GM18858 (cell line): ENCODE results near the gene RYR2.
"Not testable (repeated sequence)": the region's sequence is repeated elsewhere in the genome, so short reads cannot be mapped to it uniquely, and the experiment has no call there.

Source experiments
- ATAC-seq: cut with Tn5 transposase; IDR thresholded peaks from one replicate; pipeline ENCODE4 v1.9.1; 2021; ENCODE audit not compliant: unreplicated experiment

The RYR2 gene

DNA sequence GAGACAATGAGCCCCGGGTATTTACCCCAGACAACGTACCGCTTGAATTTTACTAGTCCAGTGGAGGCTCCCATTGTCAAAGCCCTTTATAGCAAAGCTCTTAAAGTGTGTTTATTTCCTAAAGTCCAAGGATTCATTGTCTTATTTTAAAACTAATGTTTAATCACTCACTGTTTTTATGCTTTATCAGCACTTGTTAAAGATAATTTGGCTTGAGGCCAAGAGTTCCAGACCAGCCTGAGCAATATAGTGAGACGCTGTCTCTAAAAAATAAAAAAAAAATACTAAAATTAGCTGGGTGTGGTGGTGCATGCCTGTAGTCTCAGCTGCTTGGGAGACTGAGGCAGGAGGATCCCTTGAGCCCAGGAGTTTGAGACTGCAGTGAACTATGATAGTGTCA lies 202.8 kb downstream of the RYR2 start:
- no peak for ATAC-seq

DNA sequence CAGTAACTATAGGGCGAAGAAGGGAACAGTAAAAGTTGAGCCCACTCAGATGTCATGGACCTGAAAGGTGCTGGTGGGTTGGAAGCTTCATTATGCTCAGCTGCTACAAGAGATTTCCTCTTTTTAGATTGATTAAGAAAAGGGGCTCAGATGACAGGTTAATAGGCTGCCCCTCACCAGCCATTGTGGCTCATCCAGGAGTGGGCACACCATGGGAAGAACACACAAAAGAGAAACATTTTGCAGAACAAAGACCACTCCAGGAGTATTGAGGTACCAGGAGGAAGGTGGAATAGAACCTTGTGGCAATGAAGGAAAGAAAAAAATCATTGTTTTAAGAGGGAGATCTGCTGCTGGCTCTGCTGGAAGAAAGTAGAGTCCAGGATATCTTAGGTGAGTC lies 205.5 kb downstream of the RYR2 start:
- ATAC-seq: no peak

DNA sequence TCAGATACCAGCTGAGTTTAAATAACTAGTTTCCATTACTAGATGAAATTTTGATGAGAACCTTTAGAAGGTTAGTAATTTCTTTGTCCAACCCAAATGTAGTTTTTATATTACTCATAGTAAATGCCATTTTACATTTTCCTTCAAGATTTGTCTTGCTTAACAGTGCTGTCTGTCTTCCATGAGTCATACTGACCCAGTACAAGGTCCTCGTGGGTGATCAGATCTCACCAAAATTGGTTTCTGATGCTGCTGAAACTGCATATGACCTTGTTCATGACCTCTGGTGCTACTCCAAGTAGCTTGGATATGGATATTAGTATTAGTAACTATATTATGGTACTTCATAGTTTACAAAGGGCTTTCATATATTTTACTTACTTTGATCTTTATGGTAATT lies 207.1 kb downstream of the RYR2 start:
- ATAC-seq: no peak

DNA sequence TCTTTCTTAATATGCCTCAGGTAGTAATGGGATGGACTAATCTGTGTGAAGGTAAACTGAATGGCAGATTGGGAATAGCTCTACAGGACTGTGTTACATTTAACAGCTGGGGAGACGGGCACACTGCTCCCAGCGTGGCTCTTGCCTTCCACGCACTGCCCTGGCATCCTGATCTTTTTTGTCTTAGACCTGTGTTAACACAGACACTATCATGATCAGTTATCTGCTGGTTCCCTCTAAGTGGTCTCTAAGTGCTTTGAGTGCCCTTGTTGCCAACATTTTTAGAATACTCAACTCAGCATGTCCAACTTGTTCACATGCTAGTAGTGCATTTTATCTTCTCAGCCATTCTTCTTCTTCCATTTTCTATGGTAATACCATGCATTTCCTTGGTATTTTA lies 208.1 kb downstream of the RYR2 start:
- no peak for ATAC-seq

DNA sequence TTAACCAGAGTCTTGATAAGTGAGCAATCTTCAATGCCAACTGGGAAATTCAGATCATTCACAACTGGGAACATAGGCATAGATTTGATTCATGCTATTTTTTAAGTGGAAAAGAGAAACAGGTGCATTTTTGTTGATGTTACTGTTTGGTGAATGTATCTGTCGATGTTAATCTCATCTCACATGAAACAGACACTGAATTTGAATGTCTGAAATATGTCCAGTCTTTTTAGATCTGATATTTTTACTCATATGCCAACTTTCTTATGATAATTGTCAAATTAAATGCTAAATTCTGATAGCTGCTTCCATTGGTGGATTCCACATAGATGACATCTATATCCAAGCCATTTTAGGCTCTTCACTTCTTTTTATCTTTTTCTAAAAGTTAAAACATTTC lies 213.1 kb downstream of the RYR2 start:
- no peak for ATAC-seq

DNA sequence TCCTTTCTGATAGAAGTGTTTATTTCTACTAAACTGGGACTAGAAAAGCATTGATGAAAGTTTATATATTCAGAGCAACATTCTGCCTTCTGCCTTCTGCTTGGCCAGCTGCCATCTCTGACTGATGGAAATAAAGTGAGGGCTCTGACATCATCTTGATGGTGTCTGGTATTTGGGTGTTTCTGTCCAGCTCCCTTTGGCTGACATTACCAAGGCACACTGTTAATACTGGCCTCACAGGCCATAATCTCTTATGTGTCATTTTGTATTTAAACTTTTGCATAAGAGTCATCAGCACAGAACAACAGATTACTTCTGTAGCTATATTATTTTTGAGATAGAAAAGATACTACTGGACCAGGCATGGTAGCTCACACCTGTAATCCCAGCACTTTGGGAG lies 216.9 kb downstream of the RYR2 start:
- ATAC-seq: no peak

DNA sequence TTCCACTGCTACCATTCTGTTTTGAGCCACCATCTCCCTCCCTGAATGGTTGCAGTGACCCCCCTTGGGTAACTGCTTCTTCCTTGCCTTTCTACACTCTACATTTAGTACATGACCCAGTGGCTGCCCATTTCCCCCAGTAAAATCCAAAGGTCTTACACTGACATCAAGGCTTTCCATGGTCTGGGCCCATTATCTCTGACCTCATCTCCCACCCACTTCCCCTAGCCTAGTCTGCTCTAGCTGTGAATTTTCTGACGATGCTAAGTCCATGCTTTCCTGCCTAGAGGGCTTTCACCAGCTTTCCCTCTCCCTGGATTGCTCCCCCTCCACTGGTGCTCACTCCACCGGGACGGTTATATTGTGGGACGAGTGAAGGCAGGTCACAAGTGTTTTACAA lies 219.2 kb downstream of the RYR2 start:
- no peak for ATAC-seq

DNA sequence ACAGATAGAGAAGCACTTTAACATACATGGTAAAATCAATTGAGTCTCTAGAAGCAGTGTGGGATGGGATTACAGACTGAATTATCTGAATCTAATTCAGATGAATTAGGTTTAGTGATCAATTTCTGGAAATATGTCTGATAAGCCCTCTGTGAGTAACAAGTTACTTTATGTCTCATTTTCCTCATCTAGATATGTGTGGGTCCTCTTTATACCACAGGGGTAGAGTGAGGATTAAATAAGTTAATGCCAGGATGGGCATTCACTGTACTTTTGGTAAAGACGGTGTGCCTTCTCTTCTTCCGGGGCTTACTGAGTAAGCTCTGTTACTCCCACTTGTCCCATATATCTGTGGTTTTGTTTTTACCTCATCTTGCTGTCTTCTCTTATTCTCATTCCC lies 225.8 kb downstream of the RYR2 start:
- ATAC-seq: no peak

DNA sequence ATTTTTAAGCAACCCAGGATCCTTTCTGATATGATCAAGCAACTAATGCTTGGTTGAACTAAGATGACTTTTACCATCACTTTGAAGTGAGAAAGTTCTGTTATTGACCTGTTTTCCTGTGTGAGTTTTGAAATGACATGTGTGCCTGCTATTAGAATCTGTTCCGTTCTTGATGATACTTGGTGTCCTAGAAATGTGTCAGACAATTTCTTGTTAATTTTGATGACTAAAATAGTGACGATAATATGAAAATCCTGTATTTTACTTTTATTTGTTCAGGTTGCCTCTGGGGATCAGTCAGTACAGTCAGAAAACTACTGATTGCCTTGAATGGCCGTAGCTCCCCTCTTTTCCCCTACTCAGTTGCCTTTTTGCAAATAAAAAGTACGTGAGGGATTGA lies 228.0 kb downstream of the RYR2 start:
- peak; percentile 84 for ATAC-seq

DNA sequence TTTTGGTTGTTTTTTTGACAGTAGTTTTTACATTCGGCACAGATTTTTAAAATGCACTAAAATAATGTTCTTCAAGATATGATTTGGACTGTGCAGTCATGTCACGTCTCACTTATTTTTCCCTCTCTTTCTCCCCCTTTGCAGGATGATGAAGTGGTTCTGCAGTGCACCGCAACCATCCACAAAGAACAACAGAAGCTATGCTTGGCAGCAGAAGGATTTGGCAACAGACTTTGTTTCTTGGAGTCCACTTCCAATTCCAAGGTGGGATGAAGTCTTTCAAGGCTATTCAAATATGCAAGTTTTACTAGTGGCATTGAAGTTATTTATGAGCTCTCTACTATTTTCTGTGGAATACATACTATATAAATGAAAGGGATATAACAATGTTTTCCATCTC lies 228.4 kb downstream of the RYR2 start:
- ATAC-seq: no peak

DNA sequence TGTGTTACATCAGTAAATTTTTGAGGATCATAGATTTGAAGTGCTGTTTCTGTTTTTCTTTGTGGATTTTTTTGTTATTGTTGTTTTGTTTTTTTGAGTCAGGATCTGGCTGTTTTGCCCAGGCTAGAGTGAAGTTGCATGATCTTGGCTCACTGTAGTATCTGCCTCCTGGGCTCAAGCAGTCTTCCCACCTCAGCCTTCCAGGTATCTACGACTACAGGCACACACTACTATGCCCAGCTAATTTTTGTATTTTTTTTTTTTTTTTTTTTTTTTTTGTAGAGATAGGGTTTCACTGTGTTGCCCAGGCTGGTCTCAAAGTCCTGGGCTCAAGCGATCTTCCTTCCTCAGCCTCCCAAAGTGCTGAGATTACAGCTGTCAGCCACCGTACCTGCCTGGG lies 236.0 kb downstream of the RYR2 start:
- not testable (repeated sequence) for ATAC-seq

DNA sequence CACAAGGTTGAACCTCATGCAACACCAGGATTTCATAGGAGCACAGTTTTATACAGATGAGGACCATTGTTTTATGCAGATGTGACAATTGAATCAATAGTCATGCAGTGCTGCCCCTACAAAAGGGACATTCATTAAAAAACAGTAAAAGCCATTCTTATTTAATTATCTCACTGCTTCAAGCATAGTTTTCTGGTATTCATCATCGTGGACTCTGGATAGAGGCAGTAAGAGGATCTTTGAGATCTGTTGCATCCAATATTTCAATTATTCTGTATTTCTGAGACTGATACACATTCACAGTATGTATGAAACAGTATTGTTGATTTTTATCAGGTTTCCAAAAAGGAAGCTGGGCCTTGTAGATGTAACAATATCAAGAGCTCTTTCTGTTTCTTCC lies 237.6 kb downstream of the RYR2 start:
- ATAC-seq: no peak

DNA sequence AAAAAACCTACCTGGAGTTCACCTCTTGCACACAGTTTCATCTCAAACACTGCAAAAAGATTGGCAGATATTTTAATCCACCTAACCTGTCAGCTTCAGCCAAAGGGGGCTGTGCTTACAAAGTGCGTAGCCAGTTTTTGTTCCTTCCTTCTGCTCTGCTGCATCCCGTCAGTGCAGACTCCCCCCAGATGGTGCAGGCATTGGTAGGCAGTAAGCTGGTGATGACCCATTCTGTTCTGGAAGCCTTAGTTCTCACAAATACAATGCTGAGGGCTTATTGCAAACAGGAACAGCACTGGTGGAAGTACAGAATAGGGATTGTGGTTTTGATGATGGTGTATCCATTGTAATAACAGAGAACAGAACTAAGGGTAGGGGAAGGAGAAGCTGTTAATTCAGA lies 239.5 kb downstream of the RYR2 start:
- no peak for ATAC-seq

DNA sequence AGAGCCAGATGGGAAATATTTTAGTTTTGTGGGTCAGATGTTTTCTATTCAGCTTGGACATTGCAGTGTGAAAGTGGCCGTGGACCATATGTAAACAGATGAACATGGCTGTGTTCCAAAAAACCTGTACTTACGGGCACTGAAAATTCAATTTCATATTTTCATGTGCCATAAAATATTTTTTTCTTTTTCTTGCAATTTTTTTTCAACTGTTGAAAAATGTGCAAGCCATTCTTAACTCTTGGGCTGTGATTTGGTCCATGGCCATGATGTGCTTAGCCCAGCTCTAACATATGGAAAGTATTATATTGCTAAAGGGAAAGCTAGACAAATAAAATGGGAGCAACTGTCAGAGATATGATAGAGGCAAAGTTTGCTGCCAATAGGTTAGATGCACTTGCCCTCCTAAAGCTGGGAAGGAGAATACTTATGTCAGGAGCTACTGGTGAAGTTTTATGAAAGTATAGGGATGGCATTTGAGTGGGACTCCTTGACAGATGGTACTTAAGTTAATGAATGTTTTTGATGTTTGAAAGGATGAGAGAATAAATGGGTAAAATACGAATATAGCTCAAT lies 240.3 kb downstream of the RYR2 start:
- no peak for ATAC-seq

DNA sequence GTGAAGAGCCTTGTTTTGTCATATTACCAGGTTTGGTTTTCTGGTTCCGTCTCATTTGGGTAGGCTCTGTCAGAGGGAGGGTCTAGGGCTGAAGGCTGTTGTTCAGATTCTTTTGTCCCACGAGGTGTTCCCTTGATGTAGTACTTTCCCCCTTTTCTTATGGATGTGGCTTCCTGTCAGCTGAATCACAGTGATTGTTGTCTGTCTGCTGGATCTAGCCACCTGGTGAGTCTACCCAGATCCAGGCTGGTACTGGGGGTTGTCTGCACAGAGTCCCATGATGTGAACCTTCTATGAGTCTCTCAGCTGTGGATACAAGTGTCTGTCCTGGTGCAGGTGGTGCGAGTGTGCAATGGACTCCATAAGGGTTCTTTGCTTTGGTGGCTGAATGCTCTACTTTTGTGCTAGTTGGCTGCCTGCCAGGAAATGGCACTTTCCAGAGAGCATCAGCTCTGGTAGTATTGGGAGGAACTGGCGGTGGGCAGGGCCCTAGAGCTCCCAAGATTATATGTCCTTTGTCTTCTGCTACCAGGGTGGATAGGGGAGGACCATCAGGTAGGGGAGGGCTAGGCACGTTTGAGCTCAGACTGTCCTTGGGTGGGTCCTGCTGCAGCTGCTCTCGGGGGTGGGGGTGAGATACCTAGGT lies 246.0 kb downstream of the RYR2 start:
- no peak for ATAC-seq

DNA sequence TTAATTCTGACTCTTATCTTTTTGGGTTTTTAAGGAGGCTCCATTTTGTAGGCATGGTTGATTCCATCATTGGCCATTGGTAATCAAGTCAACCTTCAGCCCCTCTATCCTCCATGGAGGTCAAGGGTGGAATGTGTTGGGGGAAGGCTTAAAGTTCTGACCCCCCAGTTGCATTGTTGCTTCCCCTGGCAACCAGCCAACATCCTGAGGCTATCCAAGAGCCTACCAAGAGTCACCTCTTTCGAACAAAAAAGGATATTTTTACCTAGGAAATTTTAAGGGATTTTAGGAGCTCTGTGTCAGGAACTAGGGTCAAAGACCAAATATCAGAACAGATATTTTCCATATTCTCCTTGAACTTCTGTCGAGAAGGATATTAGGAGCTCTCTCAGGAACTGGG lies 251.8 kb downstream of the RYR2 start:
- no peak for ATAC-seq

DNA sequence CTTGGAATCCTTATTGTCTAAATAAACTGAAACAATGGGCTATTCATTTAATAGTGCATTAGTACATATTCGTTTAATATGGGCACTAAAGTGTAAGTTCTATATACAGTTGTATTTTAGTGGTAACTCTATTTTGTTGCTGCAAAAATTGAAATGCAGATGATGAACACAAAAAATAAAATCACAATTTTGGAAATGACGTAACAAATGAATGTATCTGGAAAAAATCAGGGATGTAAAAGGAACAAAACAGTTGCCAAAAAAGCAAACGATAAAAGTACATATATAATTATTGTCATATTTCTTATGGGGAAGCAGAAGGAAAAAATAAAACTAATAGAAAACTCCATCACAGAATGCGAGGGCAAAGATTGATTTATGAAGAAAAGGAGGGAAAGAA lies 254.9 kb downstream of the RYR2 start:
- ATAC-seq: no peak

DNA sequence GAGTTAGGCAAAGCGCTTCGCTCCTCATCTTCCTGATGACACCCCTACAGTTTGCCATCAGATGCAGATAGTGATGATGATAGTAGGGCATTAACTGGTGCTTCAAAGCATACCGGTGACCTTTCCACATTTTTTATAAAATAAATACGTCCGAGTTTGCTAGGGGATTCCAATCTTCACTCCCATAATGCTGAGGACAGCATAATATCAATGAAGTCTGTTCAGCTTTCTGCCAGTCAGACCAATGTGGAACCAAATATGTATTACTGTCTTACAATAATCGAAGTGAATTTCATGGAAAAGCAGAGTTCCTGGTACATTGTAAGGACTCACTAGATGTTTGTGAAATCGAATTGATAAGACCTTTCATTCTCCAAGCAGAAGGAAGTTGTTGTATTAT lies 258.7 kb downstream of the RYR2 start:
- no peak for ATAC-seq

DNA sequence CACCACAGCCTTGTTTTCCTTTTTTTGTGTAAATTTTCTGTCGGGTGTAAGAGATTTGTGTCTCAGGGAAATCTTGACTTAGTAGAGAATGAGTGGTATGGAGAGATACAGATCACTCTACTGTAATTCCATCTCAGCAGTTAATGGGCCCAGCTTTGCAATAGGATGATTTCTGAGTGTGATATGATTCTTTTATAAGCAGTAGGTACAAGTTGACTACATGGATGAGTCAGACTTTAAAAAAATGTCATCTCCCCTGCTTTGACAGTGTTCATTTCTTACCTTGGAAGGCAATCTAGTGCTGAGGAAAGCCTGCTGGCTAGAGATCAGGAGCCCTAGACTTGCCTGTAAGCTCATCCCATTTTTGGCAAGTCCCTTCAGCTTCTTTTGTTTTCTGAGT lies 261.9 kb downstream of the RYR2 start:
- ATAC-seq: no peak

DNA sequence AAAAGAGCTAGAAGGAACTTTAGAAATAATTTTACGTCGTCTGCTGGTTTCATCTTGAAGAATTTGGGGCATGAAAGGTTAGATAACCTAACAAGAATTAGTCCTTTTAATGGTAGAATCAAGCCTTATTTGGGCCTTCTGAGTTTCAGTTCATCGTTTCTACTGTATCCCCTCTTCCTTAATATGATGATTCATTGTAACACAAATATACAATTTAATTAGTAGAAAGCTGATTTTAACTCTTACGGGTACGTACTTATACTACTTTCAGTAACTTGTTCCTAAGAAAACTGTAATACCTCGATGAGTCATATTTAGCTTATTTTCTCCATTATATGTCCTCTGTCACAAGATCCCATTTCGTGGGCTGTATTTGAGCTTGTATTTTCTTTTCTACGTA lies 264.7 kb downstream of the RYR2 start:
- ATAC-seq: no peak

DNA sequence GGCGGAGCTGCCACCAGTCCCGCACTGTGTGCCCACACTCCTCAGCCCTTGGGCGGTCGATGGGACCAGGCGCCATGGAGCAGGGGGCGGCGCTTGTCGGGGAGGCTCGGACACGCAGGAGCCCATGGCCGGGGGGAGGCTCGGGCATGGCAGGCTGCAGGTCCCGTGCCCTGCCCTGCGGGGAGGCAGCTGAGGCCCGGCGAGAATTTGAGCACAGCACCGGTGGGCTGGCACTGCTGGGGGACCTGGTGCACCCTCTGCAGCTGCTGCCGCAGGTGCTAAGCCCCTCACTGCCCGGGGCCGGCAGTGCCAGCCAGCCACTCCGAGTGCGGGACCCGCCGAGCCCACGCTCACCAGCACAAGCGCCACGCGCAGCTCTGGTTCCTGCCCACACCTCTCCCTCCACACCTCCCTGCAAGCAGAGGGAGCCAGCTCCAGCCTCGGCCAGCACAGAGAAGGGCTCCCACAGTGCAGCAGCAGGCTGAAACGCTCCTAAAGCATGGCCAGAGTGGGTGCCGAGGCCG lies 267.7 kb downstream of the RYR2 start:
- no peak for ATAC-seq

DNA sequence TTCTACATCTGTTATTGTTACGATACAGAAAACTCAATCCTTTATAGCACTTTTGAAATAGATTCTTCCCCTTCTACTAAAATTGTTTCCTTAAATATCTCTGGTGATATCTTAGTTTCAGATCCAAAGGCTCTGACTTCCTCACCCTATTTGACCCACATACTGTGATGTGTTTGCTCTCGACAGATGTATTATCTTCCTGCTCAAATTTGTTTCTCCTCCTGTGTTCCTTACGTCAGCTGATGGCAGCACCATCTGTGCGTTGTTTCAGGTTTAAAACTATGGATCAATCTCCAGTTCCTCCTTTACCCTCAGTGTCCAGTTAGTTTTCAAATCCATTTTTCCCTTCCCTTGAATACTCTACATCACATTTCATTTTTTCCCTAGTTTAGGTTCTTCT lies 274.4 kb downstream of the RYR2 start:
- no peak for ATAC-seq

DNA sequence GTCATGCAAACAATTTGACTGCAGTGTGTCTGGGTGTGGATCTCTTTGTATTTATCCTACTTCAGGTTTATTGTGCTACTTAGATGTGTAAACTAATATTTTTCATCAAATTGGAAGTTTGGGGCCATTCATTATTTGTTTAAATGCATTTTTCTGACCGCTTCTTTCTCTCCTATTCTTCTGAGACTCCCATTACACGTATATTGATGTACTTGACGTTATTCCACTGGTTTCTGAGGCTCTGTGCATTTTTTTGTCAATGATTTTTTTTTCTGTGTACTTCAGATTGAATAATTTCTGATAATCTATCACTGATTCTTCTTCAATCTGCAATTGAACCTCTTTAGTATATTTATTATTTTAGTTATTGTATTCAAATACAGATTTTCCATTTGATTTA lies 276.8 kb downstream of the RYR2 start:
- no peak for ATAC-seq
